ENCODE measurements around the gene JHY.

Gene JHY

DNA sequence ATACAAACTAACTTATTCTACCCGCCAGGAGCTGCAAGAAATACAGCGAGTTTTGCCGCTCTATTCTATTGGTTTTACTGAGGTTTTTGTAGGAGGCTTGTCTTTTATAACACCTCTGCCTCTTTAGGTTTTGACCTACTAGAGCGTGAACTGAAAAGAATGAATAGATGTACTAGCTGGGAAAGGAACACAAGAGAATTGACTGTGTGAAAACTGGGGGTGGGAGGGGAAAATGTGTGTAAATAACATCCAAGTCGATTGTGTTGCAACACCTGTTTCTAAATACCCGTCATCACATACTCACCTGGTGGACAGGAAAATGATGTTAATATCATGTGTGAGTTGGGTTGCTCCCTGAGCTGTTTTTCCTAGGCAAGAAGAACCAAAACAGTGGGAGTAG is 12.9 kb upstream of the JHY start:
- no peak overlapping the region for H3K27ac ChIP-seq
- no peak for DNase-seq (ENCODE audit: low read depth, low spot score)

- no peak for DNase-seq (ENCODE audit: low read depth, low spot score)
- H3K27ac ChIP-seq: no peak overlapping the region
Observed at GRCh38 chr11:122871302-122871701, 11.3 kb upstream of the JHY start.

DNA sequence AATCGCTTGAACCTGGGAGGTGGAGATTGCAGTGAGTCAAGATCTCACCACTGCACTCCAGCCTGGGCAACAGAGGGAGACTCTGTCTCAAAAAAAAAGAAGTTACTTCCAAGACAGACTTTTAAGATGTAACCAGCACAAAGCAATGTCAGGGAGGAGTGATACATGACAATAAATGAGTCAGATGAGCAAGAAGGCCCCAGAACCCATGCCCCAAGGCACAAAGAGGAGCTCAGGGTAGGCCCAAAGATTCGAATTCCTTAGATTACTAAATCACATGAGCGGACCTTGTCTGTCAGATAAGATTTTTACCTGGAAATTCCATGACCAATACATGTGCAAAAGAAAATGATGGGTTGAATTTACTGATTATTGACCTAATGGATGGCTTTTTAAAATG is 10.5 kb upstream of the JHY start:
- no peak for DNase-seq (ENCODE audit: low read depth, low spot score)
- no peak overlapping the region for H3K27ac ChIP-seq

- DNase-seq (ENCODE audit: low read depth, low spot score): no peak
- no peak overlapping the region for H3K27ac ChIP-seq
Observed at GRCh38 chr11:122874991-122875390, 7.6 kb upstream of the JHY start.

GRCh38 chr11:122877732-122878131 is 4.8 kb upstream of the JHY start:
- H3K27ac ChIP-seq: no peak overlapping the region
- DNase-seq (ENCODE audit: low read depth, low spot score): no peak

DNA sequence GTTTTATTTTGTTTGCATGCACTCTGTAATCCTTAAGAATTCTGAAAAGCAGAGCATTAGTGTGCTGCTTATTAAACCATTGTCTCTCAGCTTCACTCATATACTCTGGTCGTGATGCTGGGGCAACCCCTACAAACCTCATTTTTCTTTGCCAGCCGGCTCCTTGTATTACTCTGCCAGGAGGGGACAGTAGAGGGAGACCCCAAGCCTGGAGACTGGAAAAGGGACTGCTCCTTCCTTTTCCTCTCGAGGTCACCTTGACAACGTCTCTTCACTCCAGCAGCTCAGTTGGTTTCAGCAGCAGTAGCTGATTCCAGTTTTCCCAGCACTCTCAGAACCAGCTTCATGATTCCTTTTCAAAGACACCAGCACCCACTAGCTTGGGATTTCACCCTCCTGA is 2.8 kb upstream of the JHY start:
- no peak for DNase-seq (ENCODE audit: low read depth, low spot score)
- H3K27ac ChIP-seq: no peak overlapping the region

DNA sequence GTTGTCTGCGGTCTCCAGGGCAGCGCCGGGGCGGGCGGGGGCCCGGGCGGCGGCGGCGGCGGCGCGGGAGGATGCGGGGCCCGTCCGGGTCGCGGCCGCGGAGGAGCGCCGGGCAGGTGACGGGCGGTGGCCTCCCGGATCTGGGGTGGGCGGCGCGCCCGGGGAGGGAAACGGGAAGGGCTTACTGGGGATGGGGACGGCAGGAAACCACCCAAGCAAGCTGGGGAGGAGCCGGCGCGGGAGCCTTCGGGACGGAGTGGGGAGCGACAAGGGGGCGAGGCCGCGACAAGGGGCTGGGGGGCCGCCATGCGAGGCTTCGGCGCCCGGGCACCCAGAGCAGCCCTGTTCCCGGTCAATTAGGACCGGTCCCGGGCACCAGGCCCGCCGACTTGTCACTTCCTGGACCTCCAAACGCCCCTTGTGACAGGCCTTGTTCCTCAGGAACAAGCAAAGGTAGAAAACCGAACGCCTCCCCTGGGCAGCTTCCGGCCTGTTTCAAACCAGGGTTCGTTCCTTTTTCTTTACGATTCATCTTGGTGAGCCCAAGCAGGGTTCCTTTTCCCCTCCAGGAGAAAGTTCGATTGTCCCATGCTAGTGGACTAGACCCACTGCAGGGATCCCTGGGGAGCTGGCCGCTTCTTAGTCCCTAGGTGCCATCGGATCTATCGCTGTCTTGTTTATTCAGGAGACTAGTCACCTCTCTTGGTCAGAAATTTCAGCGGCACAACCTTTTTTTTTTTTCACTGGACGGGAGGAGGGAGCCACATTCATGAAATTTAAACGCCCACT is 492 bp downstream of the JHY start:
- peak overlapping the region; percentile 81 for H3K27ac ChIP-seq
- DNase-seq (ENCODE audit: low read depth, low spot score): no peak

- DNase-seq (ENCODE audit: low read depth, low spot score): no peak
- H3K27ac ChIP-seq: peak overlapping the region; percentile 81
Observed at GRCh38 chr11:122883646-122883979, 1.1 kb downstream of the JHY start.

DNA sequence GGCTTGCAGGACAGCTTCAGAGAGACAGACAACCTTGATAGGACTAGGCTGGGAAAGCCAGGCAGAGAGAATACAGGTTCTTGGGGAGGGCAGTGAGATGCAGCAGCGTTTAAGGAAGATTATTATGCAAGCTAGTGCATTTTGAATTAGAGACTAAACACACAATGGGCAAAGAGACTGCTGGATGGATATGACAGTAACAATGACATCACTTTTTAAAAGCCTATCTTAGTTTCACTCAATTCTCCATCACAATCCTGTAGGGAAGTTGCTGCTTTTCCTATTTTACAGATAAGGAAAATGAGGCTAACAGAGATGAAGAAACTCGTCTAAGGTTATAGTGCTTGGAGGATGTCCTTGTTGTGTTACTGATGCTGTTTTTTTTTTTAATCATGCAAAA is 5.6 kb downstream of the JHY start:
- no peak for DNase-seq (ENCODE audit: low read depth, low spot score)
- no peak overlapping the region for H3K27ac ChIP-seq

DNA sequence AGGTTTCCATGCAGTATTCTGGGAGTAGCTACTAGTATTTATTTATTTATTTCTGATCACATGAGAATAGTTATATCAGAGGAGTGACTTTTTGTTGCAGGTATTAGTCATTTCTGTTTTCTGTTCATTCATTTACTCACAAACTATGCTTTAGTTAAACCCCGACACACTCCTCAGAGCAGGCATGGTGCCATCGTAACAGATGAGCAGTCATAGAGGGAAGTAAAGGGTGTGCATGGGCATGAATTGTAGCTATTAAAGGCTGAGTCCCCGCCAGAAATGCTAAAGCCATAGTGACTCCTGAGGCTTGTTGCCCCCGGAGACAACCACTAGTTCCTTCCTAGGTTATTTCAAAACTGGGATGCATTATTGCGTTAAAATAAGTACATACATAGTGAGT is 10.6 kb downstream of the JHY start:
- peak overlapping the region; percentile 21 for H3K27ac ChIP-seq
- peak; percentile 37 for DNase-seq (ENCODE audit: low read depth, low spot score)

DNA sequence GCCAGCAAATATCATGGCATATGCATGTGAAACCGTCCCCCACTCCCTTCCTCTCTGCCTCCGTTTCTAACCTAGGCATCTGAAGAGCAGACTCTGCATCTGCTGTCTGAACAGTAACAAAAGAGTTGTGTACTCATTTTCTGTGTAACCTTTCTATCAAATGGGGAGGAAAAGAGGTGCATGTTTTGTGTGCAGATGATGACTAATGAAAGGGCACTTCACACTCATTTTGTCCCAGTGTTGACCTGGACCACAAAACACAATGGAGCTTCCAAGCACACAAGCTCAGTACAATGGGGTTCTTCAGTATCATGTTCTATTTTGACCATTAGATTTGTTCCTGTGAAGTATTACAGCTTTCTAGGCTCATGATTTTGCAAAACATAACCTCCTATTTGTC is 13.0 kb downstream of the JHY start:
- no peak for DNase-seq (ENCODE audit: low read depth, low spot score)
- H3K27ac ChIP-seq: no peak overlapping the region

DNA sequence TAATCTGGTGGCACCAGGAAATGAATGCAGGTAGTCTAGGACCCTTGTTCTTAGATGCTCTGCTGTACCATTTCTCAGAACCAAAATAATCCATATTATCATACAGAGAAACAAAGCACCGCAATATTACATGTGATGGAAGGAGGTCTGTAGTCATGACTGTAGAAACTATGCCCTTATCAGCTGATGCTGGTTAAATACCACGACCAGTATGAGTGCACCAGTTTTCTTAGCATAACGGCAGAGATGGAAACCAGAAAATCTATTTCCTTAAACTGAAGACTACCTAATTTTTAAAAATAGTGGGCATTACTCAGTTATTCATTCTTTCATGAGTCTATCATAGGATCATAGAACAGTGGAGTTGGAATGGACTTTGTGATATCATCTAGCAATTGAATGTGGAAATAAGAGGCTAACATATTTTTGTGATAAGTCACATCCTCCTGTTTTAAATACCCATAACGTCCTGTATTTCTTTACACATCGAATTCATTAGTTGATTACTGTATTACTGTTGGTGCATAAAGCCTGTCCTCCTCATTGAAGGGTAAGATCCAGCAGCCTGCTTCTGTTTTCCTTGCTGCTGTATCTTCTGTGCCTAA is 15.1 kb downstream of the JHY start:
- H3K27ac ChIP-seq: peak overlapping the region; percentile 71
- DNase-seq (ENCODE audit: low read depth, low spot score): no peak

DNA sequence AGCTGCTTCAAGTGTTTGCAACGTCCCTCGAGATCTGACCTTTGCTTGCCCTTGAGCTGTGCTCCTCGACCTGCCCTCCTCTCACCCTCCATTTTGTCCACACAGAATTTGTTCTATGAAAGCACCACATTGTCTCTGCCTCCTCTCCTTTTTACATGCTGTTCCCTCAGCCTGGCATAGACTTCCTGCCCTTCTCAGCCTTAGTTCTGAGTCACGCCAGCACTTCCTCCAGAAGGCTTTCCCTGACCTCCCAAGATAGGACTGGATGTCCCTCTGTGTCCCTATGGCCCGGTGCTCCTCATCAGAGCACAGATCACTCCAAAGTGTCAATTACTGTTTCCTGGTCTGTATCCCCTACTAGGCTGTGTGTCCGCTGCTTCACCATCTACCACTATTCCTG is 16.2 kb downstream of the JHY start:
- peak overlapping the region; percentile 71 for H3K27ac ChIP-seq
- DNase-seq (ENCODE audit: low read depth, low spot score): no peak

- no peak for DNase-seq (ENCODE audit: low read depth, low spot score)
- H3K27ac ChIP-seq: no peak overlapping the region
Observed at GRCh38 chr11:122900587-122901202, 18.1 kb downstream of the JHY start.

GRCh38 chr11:122902951-122903350 is 20.4 kb downstream of the JHY start:
- no peak for DNase-seq (ENCODE audit: low read depth, low spot score)
- no peak overlapping the region for H3K27ac ChIP-seq

DNA sequence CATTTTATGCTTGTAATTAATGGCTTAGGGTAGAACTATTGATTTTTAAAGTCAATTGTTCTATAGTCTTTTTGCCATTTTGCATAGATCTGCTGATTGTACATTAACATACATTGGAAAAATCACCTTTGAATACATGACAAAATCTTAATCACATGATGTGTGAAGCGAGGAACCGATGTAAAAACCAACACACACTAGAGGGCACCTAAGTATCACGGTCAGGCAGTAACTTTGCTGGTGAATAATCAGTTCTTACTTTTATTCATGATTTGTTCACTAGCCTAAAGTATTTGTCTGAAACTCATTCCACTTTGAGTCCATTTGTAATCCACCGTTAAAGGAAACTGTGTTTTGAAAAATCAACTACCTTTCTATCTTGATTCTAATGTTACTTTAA is 28.2 kb downstream of the JHY start:
- no peak for DNase-seq (ENCODE audit: low read depth, low spot score)
- H3K27ac ChIP-seq: no peak overlapping the region

DNA sequence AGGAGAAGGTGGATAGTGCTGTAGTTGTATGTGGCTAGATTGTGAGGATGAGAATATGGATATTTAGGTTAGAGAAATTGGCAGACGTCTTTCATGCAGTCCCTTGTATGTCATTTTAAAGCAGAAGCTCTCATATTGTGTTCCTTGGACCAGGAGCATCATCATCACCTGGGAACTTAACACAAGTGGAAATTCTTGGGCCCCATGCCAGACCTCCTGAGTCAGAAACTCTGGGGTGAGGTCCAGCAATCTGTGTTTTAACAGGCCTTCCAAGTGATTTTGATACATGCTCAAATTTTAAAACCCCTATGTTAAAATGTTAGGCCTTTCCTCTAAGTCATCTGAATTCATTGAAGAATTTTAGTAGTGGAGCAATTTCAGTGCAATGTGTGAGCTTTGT is 34.8 kb downstream of the JHY start:
- DNase-seq (ENCODE audit: low read depth, low spot score): peak; percentile 16

GRCh38 chr11:122918734-122919133 is 36.2 kb downstream of the JHY start:
- no peak overlapping the region for H3K27ac ChIP-seq
- no peak for DNase-seq (ENCODE audit: low read depth, low spot score)

More for the DNA sequence above, 34.8 kb downstream of the JHY start:
- no peak overlapping the region for H3K27ac ChIP-seq

DNA sequence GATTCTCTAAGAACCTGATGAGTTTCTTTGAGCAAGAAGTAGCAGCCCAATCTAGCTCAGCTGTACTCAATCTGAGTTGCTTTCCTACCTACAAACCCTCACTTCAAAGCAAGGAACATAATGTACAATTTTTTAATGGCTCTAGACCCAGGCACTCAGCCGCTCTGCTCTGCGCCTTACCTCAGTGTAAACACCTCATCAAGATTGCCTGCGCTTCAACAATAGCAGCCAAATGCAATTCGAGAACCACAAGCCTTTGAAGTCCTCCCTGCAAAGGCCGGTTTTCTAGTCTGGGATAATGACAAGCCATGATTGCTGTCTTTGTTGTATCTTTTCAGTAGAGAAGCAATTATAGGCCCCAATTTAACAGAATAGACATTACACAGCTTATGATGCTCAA is 38.0 kb downstream of the JHY start:
- no peak overlapping the region for H3K27ac ChIP-seq
- DNase-seq (ENCODE audit: low read depth, low spot score): no peak

DNA sequence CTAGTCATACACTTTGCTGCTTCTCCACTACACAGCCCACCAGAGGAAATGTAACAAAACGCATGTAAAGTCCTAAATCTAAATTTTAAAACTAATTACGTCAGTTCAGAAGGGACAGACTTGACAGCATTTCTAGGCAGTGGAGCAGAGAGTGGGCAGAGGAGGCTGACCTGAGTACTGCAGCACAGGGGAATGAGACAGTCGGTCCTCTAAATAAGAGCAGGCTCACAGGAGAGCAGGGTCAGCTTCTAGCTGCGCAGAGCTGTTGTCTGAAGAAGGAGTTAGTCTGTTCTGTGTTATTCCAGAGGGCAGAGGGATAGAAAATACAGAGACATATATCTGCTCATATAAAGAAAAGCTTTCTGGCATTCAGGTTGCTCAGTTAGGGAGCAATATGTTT is 40.3 kb downstream of the JHY start:
- DNase-seq (ENCODE audit: low read depth, low spot score): no peak

GRCh38 chr11:122923302-122923701 is 40.7 kb downstream of the JHY start:
- no peak for DNase-seq (ENCODE audit: low read depth, low spot score)
- no peak overlapping the region for H3K27ac ChIP-seq

More for the DNA sequence above, 40.3 kb downstream of the JHY start:
- H3K27ac ChIP-seq: no peak overlapping the region

GRCh38 chr11:122931510-122931909 is 49.0 kb downstream of the JHY start:
- H3K27ac ChIP-seq: no peak overlapping the region
- no peak for DNase-seq (ENCODE audit: low read depth, low spot score)

All from epithelial cell of prostate (primary cell).